ENCODE measurements around the gene GDAP1L1.

DNA sequence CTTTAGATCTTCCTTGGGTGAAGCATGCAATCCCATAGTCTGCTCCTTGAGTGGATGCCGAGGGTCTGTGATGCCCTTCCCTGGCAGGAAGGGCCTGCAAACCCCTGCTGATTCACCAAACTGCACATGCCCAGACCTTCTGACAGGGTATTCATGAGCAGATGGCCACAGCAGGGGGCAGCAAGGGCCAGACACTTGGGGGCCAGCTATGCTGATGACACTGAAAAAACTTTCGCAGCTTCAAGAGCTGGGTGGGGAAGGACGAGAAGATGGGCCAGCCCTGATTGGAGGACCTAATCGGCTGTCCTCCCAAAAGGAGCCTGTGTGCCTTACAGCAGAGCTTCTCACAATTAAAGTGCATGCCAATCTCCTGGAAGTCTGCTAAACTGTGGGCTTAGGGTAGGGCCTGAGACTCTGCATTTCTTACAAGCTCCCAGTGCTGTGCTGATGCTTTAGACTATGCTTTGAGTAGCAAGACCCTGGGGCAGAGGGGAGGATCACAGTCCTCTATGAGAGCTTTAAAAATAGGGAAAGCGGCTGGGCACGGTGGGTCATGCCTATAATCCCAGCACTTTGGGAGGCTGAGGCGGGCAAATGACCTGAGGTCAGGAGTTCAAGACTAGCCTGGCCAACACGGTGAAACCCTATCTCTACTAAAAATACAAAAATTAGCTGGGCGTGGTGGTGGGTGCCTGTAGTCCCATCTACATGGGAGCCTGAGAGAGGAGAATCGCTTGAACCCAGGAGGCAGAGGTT lies 15.2 kb upstream of the GDAP1L1 start:
- TF ChIP-seq, protein P1, sequence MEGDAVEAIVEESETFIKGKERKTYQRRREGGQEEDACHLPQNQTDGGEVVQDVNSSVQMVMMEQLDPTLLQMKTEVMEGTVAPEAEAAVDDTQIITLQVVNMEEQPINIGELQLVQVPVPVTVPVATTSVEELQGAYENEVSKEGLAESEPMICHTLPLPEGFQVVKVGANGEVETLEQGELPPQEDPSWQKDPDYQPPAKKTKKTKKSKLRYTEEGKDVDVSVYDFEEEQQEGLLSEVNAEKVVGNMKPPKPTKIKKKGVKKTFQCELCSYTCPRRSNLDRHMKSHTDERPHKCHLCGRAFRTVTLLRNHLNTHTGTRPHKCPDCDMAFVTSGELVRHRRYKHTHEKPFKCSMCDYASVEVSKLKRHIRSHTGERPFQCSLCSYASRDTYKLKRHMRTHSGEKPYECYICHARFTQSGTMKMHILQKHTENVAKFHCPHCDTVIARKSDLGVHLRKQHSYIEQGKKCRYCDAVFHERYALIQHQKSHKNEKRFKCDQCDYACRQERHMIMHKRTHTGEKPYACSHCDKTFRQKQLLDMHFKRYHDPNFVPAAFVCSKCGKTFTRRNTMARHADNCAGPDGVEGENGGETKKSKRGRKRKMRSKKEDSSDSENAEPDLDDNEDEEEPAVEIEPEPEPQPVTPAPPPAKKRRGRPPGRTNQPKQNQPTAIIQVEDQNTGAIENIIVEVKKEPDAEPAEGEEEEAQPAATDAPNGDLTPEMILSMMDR (IDR thresholded peaks at IDR 0.05): no peak
- TF ChIP-seq ZFX (IDR thresholded peaks at IDR 0.05; ENCODE audit: borderline replicate concordance): no peak

Measured in 22Rv1 (cell line).